HCT116 (cell line): ENCODE results near the gene BAHCC1. TPM values are rescaled to one million over a fixed set of nuclear protein-coding genes. Genes with fewer than 3 reads are reported as not detected.

ENCODE experiments used
- ATAC-seq: fragments of 200-7000 bp; cut with Tn5 transposase; 2 replicates; pipeline ENCODE4 v1.9.1; 2020; ENCODE audit warnings: mild to moderate bottlenecking, moderate library complexity
- BruUV-seq: library from RNA; stranded (reverse); fragments of 400-500 nt; replicated peaks from 2 replicates; lab custom pipeline; 2021; lab: Mats Ljungman, UMichigan
- CTCF ChIA-PET: fragments of 300-600 bp; sonication (Branson Sonifier 250); formaldehyde crosslinking; loops from one replicate; lab custom pipeline; 2021; ENCODE audit warnings: antibody characterized with exemption; lab: Charles Lee
- POLR2A ChIA-PET: fragments of 300-600, 350-600 bp; sonication (Branson Sonifier 250); formaldehyde crosslinking; loops from one replicate; lab custom pipeline; 2021; ENCODE audit warnings: antibody characterized with exemption; lab: Charles Lee
- RAD21 ChIA-PET, 2 experiments: fragments of 300-600 bp; sonication (Branson Sonifier 250); formaldehyde crosslinking; loops; one replicate each; lab custom pipeline; 2023; ENCODE audit warnings: low total read pairs in 2 of 2; ENCODE audit not compliant: uncharacterized antibody in 2 of 2, unreplicated experiment in 2 of 2, low non-redundant PET in 1 of 2; lab: Charles Lee
- DNase-seq: peaks from one replicate; pipeline ENCODE4 v3.0.0-alpha.2; 2010; ENCODE audit warnings: low read depth, low spot score
- H2AFZ ChIP-seq: fragments of 200-600 bp; shearing (Covaris generic), sonication (generic); 2 replicates; pipeline ENCODE4 v1.6.1; 2017; ENCODE audit warnings: low read depth, mixed run types, mixed read lengths, antibody characterized with exemption, low read length; ENCODE audit not compliant: poor library complexity, severe bottlenecking
- H3K27ac ChIP-seq: 2 replicates; pipeline ENCODE4 v1.5.1; 2012; ENCODE audit warnings: low read depth, low read length
- H3K27me3 ChIP-seq: fragments of 200-600 bp; sonication (generic); 2 replicates; pipeline ENCODE4 v1.6.1; 2016; ENCODE audit warnings: mixed run types, low read length, mixed read lengths; ENCODE audit not compliant: insufficient read depth
- H3K36me3 ChIP-seq, 2 experiments: fragments of 200-500 bp in 1 of 2; fragments of 200-600 bp in 1 of 2; sonication (Bioruptor generic) in 1 of 2; sonication (generic) in 1 of 2; 2 replicates each; pipeline versions ENCODE4 v1.5.1 to v1.6.1; 2014 to 2016; ENCODE audit warnings: low read length in 2 of 2, inconsistent platforms in 1 of 2, mixed read lengths in 1 of 2, mixed run types in 1 of 2; ENCODE audit not compliant: insufficient read depth in 2 of 2, control insufficient read depth in 1 of 2
- H3K4me1 ChIP-seq, 2 experiments: fragments of 200-600 bp in 1 of 2; sonication (generic) in 1 of 2; 2 replicates each; pipeline versions ENCODE4 v1.5.1 to v1.6.1; 2012 to 2017; ENCODE audit warnings: low read length in 2 of 2, inconsistent platforms in 1 of 2, mild to moderate bottlenecking in 1 of 2, mixed read lengths in 1 of 2, mixed run types in 1 of 2, moderate library complexity in 1 of 2; ENCODE audit not compliant: insufficient read depth in 2 of 2, control insufficient read depth in 1 of 2
- H3K4me2 ChIP-seq: fragments of 200-600 bp; sonication (generic); 2 replicates; pipeline ENCODE4 v1.6.1; 2017; ENCODE audit warnings: mixed run types, low read length, mixed read lengths
- H3K4me3 ChIP-seq, 2 experiments: fragments of 200-600 bp in 1 of 2; sonication (generic) in 1 of 2; replicated peaks in 1 of 2; 2 replicates each; pipeline ENCODE4 v1.5.1; 2011 to 2016; ENCODE audit warnings: low read length in 2 of 2, control low read depth in 1 of 2, low read depth in 1 of 2, mild to moderate bottlenecking in 1 of 2, mixed read lengths in 1 of 2, mixed run types in 1 of 2
- H3K79me2 ChIP-seq: fragments of 200-600 bp; sonication (generic); 2 replicates; pipeline ENCODE4 v1.6.1; 2017; ENCODE audit warnings: mild to moderate bottlenecking, mixed run types, low read length, moderate library complexity, mixed read lengths; ENCODE audit not compliant: insufficient read depth
- H3K9ac ChIP-seq: fragments of 200-600 bp; sonication (generic); 2 replicates; pipeline ENCODE4 v1.6.1; 2016; ENCODE audit warnings: low read length, mixed read lengths
- H3K9me2 ChIP-seq: fragments of 200-600 bp; sonication (generic), shearing (Covaris generic); 2 replicates; pipeline ENCODE4 v1.6.1; 2017; ENCODE audit warnings: mixed run types, mild to moderate bottlenecking, moderate library complexity; ENCODE audit not compliant: insufficient read depth
- H3K9me3 ChIP-seq, 2 experiments: fragments of 200-500 bp in 1 of 2; fragments of 200-600 bp in 1 of 2; sonication (Bioruptor generic) in 1 of 2; sonication (generic) in 1 of 2; 2 replicates each; pipeline ENCODE4 v1.6.1; 2014 to 2017; ENCODE audit warnings: low read length in 2 of 2, mixed read lengths in 2 of 2, inconsistent platforms in 1 of 2, low read depth in 1 of 2, mild to moderate bottlenecking in 1 of 2, mixed run types in 1 of 2, moderate library complexity in 1 of 2; ENCODE audit not compliant: control insufficient read depth in 1 of 2, insufficient read depth in 1 of 2
- H4K20me1 ChIP-seq: fragments of 200-600 bp; sonication (generic), shearing (Covaris generic); 2 replicates; pipeline ENCODE4 v1.6.1; 2017; ENCODE audit warnings: mixed run types, mild to moderate bottlenecking, moderate library complexity; ENCODE audit not compliant: insufficient read depth
- ATF3 ChIP-seq: IDR thresholded peaks from 2 replicates; pipeline ENCODE4 v1.6.1; 2012
- CBX3 ChIP-seq: IDR thresholded peaks from 2 replicates; pipeline ENCODE4 v1.6.1; 2012; ENCODE audit warnings: low read depth
- CEBPB ChIP-seq: IDR thresholded peaks from 2 replicates; pipeline ENCODE4 v1.6.1; 2012; ENCODE audit warnings: low read depth
- EGR1 ChIP-seq: IDR thresholded peaks from 2 replicates; pipeline ENCODE4 v1.6.1; 2012; ENCODE audit warnings: low read depth
- ELF1 ChIP-seq: IDR thresholded peaks from 2 replicates; pipeline ENCODE4 v1.6.1; 2012; ENCODE audit warnings: low read depth, borderline replicate concordance
- EZH2 ChIP-seq: fragments of 200-600 bp; sonication (generic); IDR thresholded peaks from 2 replicates; pipeline ENCODE4 v1.6.1; 2017; ENCODE audit warnings: antibody characterized with exemption, mixed run types
- FOSL1 ChIP-seq: IDR thresholded peaks from 2 replicates; pipeline ENCODE4 v1.6.1; 2012; ENCODE audit warnings: low read depth
- JUND ChIP-seq: IDR thresholded peaks from 2 replicates; pipeline ENCODE4 v1.6.1; 2012
- POLR2AphosphoS5 ChIP-seq: IDR thresholded peaks from 2 replicates; pipeline ENCODE4 v1.6.1; 2011; ENCODE audit warnings: mild to moderate bottlenecking, low read depth, low read length, moderate library complexity
- RAD21 ChIP-seq: IDR thresholded peaks from 2 replicates; pipeline ENCODE4 v1.6.1; 2012; ENCODE audit warnings: low read depth, mild to moderate bottlenecking
- REST ChIP-seq: IDR thresholded peaks from 2 replicates; pipeline ENCODE4 v1.6.1; 2012; ENCODE audit warnings: low read depth
- SIN3A ChIP-seq: IDR thresholded peaks from 2 replicates; pipeline ENCODE4 v1.6.1; 2012; ENCODE audit warnings: low read depth
- SP1 ChIP-seq: IDR thresholded peaks from 2 replicates; pipeline ENCODE4 v1.6.1; 2012; ENCODE audit warnings: low read depth
- SRF ChIP-seq: IDR thresholded peaks from 2 replicates; pipeline ENCODE4 v1.6.1; 2012; ENCODE audit warnings: low read depth
- TCF7L2 ChIP-seq: IDR thresholded peaks from 2 replicates; pipeline ENCODE4 v1.7.0; 2011; ENCODE audit warnings: borderline replicate concordance, inconsistent platforms; ENCODE audit not compliant: insufficient read depth, insufficient read length; ENCODE audit errors: extremely low read depth
- YY1 ChIP-seq: IDR thresholded peaks from 2 replicates; pipeline ENCODE4 v1.6.1; 2011; ENCODE audit warnings: low read length, low read depth, moderate library complexity, mild to moderate bottlenecking; ENCODE audit not compliant: insufficient replicate concordance; ENCODE audit errors: extremely low read depth
- ZBTB33 ChIP-seq: IDR thresholded peaks from 2 replicates; pipeline ENCODE4 v1.6.1; 2011; ENCODE audit warnings: mild to moderate bottlenecking, low read length, moderate library complexity; ENCODE audit not compliant: insufficient replicate concordance; ENCODE audit errors: extremely low read depth
- ZNF274 ChIP-seq: fragments of 200-500 bp; sonication (Bioruptor generic); IDR thresholded peaks from 2 replicates; pipeline ENCODE4 v1.6.1; 2014; ENCODE audit warnings: mild to moderate bottlenecking, low read depth, low read length, inconsistent platforms
- intact Hi-C: fragments of 100-400 bp; cut with micrococcal nuclease; formaldehyde crosslinking; loops from 2 replicates; pipeline ENCODE4 v1.10.0; 2022
- total RNA-seq: library from RNA; stranded (reverse); gene quantifications from one replicate; pipeline ENCODE4 v1.2.1, GENCODE V29; 2021; ENCODE audit not compliant: unreplicated experiment
- TF ChIP-seq, protein P1 (sequence below), 3 experiments: fragments of 200-600 bp in 1 of 3; sonication (generic) in 1 of 3; IDR thresholded peaks in 2 of 3; conservative IDR thresholded peaks in 1 of 3; 2 replicates each; pipeline ENCODE4 v1.5.1; 2012 to 2017; ENCODE audit warnings: low read depth in 2 of 3, low read length in 2 of 3, antibody characterized with exemption in 1 of 3, borderline replicate concordance in 1 of 3, control low read depth in 1 of 3, mild to moderate bottlenecking in 1 of 3, mixed read lengths in 1 of 3, mixed run types in 1 of 3, moderate library complexity in 1 of 3; ENCODE audit not compliant: insufficient read depth in 1 of 3
- TF ChIP-seq, protein P2 (sequence below): IDR thresholded peaks from 2 replicates; pipeline ENCODE4 v1.6.1; 2012

Gene BAHCC1
- total RNA-seq, 1 experiment from 2014 or later: 45.2 TPM

- Histone ChIP-seq H2AFZ (no peak overlapping the region), H3K36me3 (peaks cover 0 to 2% of the 10 kb centered on the region in 2 experiments; a peak in 2 of 4 replicates), H3K79me2 (no peaks in the 10 kb centered on the region), H3K9me2 (no peaks in the 10 kb centered on the region), H3K9ac (no peak overlapping the region), H3K4me1 (no peaks in the 10 kb centered on the region), H3K27ac (no peak overlapping the region; the same call in 1 of the 2 replicates), H4K20me1 (no peaks in the 10 kb centered on the region), H3K27me3 (no peaks in the 10 kb centered on the region), H3K9me3 (no peaks in the 10 kb centered on the region), H3K4me3 (no peak overlapping the region), H3K4me2 (no peak overlapping the region)
- BruUV-seq: no TSS peak
- ATAC-seq: no peak
- intact Hi-C loops: no loop called here
- no peak for DNase-seq
- POLR2A ChIA-PET: interaction anchor here (3.1 kb wide), 1 partner anchor 13 kb away, joined by 12 read pairs; no protein-coding TSS in a partner anchor
- TF ChIP-seq EGR1 (no peak), SIN3A (no peak), ATF3 (no peak), EZH2 (no peak), POLR2AphosphoS5 (no peak), JUND (no peak), SP1 (no peak), CBX3 (no peak), YY1 (no peak), CEBPB (no peak), SRF (no peak), ZNF274 (no peak), ZBTB33 (no peak), RAD21 (no peak), FOSL1 (no peak), TCF7L2 (no peak), REST (no peak), ELF1 (no peak)
- TF ChIP-seq, protein P1, sequence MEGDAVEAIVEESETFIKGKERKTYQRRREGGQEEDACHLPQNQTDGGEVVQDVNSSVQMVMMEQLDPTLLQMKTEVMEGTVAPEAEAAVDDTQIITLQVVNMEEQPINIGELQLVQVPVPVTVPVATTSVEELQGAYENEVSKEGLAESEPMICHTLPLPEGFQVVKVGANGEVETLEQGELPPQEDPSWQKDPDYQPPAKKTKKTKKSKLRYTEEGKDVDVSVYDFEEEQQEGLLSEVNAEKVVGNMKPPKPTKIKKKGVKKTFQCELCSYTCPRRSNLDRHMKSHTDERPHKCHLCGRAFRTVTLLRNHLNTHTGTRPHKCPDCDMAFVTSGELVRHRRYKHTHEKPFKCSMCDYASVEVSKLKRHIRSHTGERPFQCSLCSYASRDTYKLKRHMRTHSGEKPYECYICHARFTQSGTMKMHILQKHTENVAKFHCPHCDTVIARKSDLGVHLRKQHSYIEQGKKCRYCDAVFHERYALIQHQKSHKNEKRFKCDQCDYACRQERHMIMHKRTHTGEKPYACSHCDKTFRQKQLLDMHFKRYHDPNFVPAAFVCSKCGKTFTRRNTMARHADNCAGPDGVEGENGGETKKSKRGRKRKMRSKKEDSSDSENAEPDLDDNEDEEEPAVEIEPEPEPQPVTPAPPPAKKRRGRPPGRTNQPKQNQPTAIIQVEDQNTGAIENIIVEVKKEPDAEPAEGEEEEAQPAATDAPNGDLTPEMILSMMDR (IDR thresholded peaks at IDR 0.05 in 2 of 3, conservative IDR thresholded peaks at IDR 0.05 in 1 of 3; ENCODE audit: borderline replicate concordance in 1 of 3, insufficient read depth in 1 of 3, low read depth in 2 of 3, low read length in 2 of 3): no peak
- TF ChIP-seq, protein P2, sequence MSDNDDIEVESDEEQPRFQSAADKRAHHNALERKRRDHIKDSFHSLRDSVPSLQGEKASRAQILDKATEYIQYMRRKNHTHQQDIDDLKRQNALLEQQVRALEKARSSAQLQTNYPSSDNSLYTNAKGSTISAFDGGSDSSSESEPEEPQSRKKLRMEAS: no peak
- RAD21 ChIA-PET: no interaction called here
- CTCF ChIA-PET: no interaction called here
Measured at GRCh38 chr17:81459224-81459623, 64.0 kb downstream of the BAHCC1 start.
